ENCODE data around the gene GABRG3.
A peak's percentile ranks its signal among the peaks of the same experiment; 100 is the strongest.
"Not testable (repeated sequence)": the region's sequence is repeated elsewhere in the genome, so short reads cannot be mapped to it uniquely, and the experiment has no call there.

Gene GABRG3

DNA sequence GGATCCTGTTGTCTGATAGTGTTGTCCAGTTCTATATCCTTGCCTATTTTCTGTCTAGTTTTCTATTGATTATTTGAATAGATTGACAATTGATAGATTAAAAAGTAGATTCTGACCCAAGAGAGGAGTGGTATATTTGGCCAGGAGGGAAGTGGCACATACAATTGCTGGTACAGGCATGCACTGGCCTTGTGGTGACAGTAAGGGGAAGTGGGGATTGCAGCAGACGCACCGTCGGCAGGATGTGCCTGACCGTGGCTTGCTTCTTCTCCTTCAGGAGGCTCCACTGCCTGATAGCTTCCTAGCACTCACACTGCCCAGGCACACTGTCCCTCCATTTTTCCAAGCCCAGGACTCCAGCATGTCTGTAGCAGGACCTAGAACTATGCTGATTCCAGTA lies 10.5 kb downstream of the GABRG3 start:
- DNase-seq (ENCODE audit: low spot score): no peak
- in situ Hi-C loops (cut with MboI; ENCODE audit: low pct_unique_long_range_greater_than_20kb, low sequenced_read_pairs, unreplicated experiment): no loop called here
- TF ChIP-seq, protein P1, sequence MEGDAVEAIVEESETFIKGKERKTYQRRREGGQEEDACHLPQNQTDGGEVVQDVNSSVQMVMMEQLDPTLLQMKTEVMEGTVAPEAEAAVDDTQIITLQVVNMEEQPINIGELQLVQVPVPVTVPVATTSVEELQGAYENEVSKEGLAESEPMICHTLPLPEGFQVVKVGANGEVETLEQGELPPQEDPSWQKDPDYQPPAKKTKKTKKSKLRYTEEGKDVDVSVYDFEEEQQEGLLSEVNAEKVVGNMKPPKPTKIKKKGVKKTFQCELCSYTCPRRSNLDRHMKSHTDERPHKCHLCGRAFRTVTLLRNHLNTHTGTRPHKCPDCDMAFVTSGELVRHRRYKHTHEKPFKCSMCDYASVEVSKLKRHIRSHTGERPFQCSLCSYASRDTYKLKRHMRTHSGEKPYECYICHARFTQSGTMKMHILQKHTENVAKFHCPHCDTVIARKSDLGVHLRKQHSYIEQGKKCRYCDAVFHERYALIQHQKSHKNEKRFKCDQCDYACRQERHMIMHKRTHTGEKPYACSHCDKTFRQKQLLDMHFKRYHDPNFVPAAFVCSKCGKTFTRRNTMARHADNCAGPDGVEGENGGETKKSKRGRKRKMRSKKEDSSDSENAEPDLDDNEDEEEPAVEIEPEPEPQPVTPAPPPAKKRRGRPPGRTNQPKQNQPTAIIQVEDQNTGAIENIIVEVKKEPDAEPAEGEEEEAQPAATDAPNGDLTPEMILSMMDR (IDR thresholded peaks at IDR 0.05; ENCODE audit: extremely low read depth, insufficient read depth, missing control alignments): no peak

DNA sequence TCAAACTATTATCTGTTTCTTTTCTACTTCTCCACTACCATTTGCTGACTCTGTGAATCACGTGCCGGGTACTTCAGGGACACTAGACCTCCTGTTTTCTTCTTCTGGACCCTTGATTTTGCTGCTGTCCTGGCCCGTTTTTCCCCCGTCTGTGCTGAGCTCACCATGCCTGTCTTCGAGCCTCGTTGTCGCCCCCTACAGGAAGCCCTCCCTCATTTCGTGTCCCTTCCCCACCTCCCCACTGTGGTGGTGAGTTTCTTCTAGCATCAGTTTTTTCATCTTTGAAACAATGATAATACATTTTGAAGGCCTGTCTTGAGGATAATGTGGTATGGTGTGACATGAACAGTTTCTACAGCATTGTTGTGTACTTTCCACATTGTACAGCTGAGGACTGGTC lies 12.8 kb downstream of the GABRG3 start:
- TF ChIP-seq, protein P1 (IDR thresholded peaks at IDR 0.05; ENCODE audit: extremely low read depth, insufficient read depth, missing control alignments): no peak
- in situ Hi-C loops (cut with MboI; ENCODE audit: low pct_unique_long_range_greater_than_20kb, low sequenced_read_pairs, unreplicated experiment): no loop called here
- no peak for DNase-seq (ENCODE audit: low spot score)

DNA sequence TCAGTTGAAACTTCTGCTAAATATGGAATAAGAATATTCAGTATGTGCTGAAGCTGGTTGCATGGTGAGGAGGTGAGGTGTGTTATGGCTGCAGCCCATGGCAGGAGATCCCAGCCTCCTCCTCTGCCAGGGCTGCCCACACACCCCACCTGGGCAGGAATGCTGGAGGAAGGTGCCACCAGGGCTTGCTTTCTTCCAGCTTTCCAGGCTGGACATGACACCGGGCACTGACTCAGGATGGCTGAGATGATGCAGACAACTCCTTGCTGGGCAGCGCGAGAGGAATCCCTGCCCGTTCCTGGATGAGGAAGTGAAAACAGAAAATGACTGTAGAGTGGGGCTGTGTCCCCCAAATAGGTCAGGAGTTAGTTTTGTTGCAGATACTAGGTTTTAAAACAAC lies 14.1 kb downstream of the GABRG3 start:
- TF ChIP-seq, protein P1 (IDR thresholded peaks at IDR 0.05; ENCODE audit: extremely low read depth, insufficient read depth, missing control alignments): no peak
- DNase-seq (ENCODE audit: low spot score): no peak
- in situ Hi-C loops (cut with MboI; ENCODE audit: low pct_unique_long_range_greater_than_20kb, low sequenced_read_pairs, unreplicated experiment): no loop called here

DNA sequence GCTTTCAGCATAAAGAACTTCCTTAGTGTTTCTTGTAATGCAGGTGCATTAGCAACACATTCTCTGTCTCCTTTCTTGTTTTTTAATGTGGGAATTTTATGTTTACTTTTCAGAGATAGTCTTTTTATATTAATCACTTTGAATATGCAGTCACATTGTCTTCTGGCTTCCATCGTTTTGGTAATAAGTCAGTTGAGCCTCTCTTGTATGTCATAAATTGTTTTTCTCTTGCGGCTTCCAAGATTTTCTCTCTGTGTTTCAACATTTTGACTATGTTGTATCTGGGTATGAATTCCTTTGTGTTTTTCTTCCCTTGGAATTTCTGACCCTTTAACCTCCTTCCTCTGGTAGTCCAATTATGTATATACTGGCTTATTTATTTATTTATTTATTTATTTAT lies 25.3 kb downstream of the GABRG3 start:
- in situ Hi-C loops (cut with MboI; ENCODE audit: low pct_unique_long_range_greater_than_20kb, low sequenced_read_pairs, unreplicated experiment): no loop called here
- TF ChIP-seq, protein P1 (IDR thresholded peaks at IDR 0.05; ENCODE audit: extremely low read depth, insufficient read depth, missing control alignments): no peak
- DNase-seq (ENCODE audit: low spot score): no peak

DNA sequence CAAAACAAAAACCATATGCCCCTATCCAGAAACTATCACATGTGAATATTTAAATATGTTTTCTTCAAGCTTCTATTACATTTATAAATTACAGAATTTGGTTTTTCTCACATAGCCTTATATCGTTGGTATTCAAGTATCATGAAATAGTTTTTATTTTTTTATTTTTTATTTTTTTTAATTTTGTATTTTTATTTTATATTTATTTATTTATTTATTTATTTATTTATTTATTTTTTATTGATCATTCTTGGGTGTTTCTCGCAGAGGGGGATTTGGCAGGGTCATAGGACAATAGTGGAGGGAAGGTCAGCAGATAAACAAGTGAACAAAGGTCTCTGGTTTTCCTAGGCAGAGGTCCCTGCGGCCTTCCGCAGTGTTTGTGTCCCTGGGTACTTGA lies 32.0 kb downstream of the GABRG3 start:
- in situ Hi-C loops (cut with MboI; ENCODE audit: low pct_unique_long_range_greater_than_20kb, low sequenced_read_pairs, unreplicated experiment): not testable (repeated sequence)

DNA sequence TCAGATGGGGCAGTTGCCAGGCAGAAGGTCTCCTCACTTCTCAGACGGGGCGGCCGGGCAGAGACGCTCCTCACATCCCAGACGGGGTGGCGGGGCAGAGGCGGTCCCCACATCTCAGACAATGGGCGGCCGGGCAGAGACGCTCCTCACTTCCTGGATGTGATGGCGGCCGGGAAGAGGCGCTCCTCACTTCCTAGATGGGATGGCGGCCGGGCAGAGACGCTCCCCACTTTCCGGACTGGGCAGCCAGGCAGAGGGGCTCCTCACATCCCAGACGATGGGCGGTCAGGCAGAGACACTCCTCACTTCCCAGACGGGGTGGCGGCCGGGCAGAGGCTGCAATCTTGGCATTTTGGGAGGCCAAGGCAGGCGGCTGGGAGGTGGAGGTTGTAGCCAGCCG lies 33.2 kb downstream of the GABRG3 start:
- DNase-seq (ENCODE audit: low spot score); in situ Hi-C loops (cut with MboI; ENCODE audit: low pct_unique_long_range_greater_than_20kb, low sequenced_read_pairs, unreplicated experiment): not testable (repeated sequence)

More for the DNA sequence above, 32.0 kb downstream of the GABRG3 start:
- DNase-seq (ENCODE audit: low spot score): not testable (repeated sequence)

DNA sequence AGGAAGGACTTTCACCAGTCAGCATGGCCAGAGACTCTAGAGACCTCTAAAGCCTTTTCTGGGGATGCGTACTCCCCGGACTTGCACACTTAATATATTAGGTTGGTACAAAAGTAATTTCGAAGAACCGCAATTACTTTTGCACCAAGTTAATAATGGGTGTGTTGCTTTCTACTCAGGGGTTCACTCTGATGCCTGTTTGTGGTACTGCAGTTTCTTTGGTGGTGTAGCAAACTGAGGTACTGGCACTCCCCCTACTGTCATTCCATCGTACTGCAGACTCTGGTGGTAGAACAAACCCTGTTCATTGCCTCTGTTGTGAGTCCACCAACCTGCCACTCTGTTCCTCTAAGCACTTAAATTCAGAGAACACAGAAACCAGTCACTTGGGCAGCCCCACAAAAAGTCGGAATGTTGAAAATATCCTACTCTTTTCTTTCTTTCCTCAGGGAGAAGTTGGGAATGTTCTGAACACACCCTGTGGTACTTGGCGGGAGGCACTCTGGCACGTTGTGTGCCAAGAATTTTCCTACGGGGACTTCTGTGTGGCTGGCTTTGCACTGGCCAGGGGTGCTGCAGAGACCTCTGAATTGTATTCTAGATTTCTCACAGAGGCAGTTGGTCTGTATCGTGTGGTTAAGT lies 46.3 kb downstream of the GABRG3 start:
- DNase-seq (ENCODE audit: low spot score): peak; percentile 38
- TF ChIP-seq, protein P1 (IDR thresholded peaks at IDR 0.05; ENCODE audit: extremely low read depth, insufficient read depth, missing control alignments): peak; percentile 45
- in situ Hi-C loops (cut with MboI; ENCODE audit: low pct_unique_long_range_greater_than_20kb, low sequenced_read_pairs, unreplicated experiment): no loop called here

DNA sequence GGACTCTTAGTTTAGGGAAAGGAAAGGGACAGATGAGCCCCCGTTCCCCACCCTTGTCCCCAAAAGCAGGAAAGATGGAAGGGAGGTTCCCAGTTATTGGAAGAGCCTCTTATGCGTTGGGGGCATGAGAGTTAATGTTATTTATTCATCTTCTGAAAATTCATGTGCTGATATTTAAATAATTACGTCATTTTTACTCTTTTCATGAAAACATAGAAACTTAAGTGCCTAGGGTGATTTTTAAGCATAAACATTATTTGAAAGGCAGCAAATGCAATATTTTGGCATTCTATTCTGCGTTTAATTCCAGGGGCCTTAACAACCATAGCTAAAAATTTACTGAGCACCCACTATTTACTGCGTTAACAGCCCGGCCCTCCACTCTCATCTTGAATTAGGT lies 48.7 kb downstream of the GABRG3 start:
- in situ Hi-C loops (cut with MboI; ENCODE audit: low pct_unique_long_range_greater_than_20kb, low sequenced_read_pairs, unreplicated experiment): no loop called here
- TF ChIP-seq, protein P1 (IDR thresholded peaks at IDR 0.05; ENCODE audit: extremely low read depth, insufficient read depth, missing control alignments): no peak
- DNase-seq (ENCODE audit: low spot score): no peak
